Activated CD4-positive, alpha-beta T cell treated with anti-CD3 and anti-CD28 coated beads, Interleukin-2, Interleukin-6, amounts not matched to agents 100 ng/mL and 50 ng/mL, durations not matched to agents 16 hours and 8 hours (primary cell): ENCODE measurements around the gene P3R3URF.

Experiments
- DNase-seq: peaks from one replicate; pipeline ENCODE4 v3.0.0-alpha.2; 2020

P3R3URF gene

GRCh38 chr1:46171871-46172270 lies 4.4 kb downstream of the P3R3URF start:
- no peak for DNase-seq

GRCh38 chr1:46171351-46171750 lies 4.9 kb downstream of the P3R3URF start:
- no peak for DNase-seq

- no peak for DNase-seq
Measured at GRCh38 chr1:46169811-46170454, 6.4 kb downstream of the P3R3URF start.

GRCh38 chr1:46168477-46168876 lies 7.8 kb downstream of the P3R3URF start:
- no peak for DNase-seq

- DNase-seq = peak; percentile 20
Measured at GRCh38 chr1:46166521-46167462, 9.5 kb downstream of the P3R3URF start.

GRCh38 chr1:46160212-46160611 lies 16.1 kb downstream of the P3R3URF start:
- no peak for DNase-seq

GRCh38 chr1:46159516-46159915 lies 16.8 kb downstream of the P3R3URF start:
- DNase-seq = no peak

- no peak for DNase-seq
Measured at GRCh38 chr1:46158312-46159281, 17.7 kb downstream of the P3R3URF start.

- DNase-seq = no peak
Measured at GRCh38 chr1:46157916-46158311, 18.4 kb downstream of the P3R3URF start.

GRCh38 chr1:46153732-46154131 lies 22.6 kb downstream of the P3R3URF start:
- DNase-seq = no peak

GRCh38 chr1:46153228-46153627 lies 23.1 kb downstream of the P3R3URF start:
- DNase-seq = no peak

- no peak for DNase-seq
Measured at GRCh38 chr1:46152016-46152415, 24.3 kb downstream of the P3R3URF start.

- no peak for DNase-seq
Measured at GRCh38 chr1:46150085-46150484, 26.2 kb downstream of the P3R3URF start.

- no peak for DNase-seq
Measured at GRCh38 chr1:46148318-46148717, 28.0 kb downstream of the P3R3URF start.

- no peak for DNase-seq
Measured at GRCh38 chr1:46137916-46138315, 38.4 kb downstream of the P3R3URF start.

- no peak for DNase-seq
Measured at GRCh38 chr1:46136711-46137110, 39.6 kb downstream of the P3R3URF start.

- DNase-seq = no peak
Measured at GRCh38 chr1:46134660-46135331, 41.5 kb downstream of the P3R3URF start.

- DNase-seq = no peak
Measured at GRCh38 chr1:46133781-46134350, 42.4 kb downstream of the P3R3URF start.

GRCh38 chr1:46133181-46133658 lies 43.1 kb downstream of the P3R3URF start:
- no peak for DNase-seq

GRCh38 chr1:46132529-46133180 lies 43.6 kb downstream of the P3R3URF start, which contains the start of gene PIK3R3:
Gene PIK3R3 (minus strand): TSS chr1:46132629. CDS start chr1:46131952, 677 bp downstream.
- peak; percentile 96 for DNase-seq
